Panc1 (cell line): ENCODE results near the gene ALOX12B.

ENCODE experiments used
- CTCF ChIP-seq: fragments of 450-650 bp; IDR thresholded peaks from 2 replicates; pipeline ENCODE4 v1.5.1; 2017; ENCODE audit warnings: mild to moderate bottlenecking
- TCF7L2 ChIP-seq: IDR thresholded peaks from 2 replicates; pipeline ENCODE4 v1.6.1; 2011; ENCODE audit warnings: mild to moderate bottlenecking, low read depth, low read length, inconsistent platforms

- TF ChIP-seq TCF7L2 (no peak), CTCF (no peak)
These were observed at the start of gene ALOX12B for GRCh38 chr17:8087075-8087951.
